ENCODE measurements around the gene RASSF4. TPM values are rescaled to one million over a fixed set of nuclear protein-coding genes. Genes with fewer than 3 reads are reported as not detected.

Gene RASSF4
- total and polyA plus RNA-seq, 3 donors from 2014 or later: 28.2 to 68.1 (median 53.1) TPM

DNA sequence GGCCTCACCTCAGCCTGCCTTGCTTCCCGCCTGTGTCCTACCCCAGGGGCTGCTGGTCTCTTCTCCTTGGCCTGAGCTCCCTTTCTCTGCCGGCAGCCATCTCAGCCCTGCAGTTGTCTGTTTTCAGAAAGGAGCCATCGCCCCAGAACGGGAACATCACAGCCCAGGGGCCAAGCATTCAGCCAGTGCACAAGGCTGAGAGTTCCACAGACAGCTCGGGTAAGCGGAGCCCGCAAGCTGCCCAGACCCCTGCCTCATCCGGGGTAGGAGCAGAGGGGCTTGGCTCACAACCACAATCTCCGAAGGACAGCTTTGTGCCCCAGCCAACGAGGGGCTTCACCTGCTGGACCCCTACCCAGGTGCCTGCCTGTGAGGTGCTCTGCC is 24.3 kb downstream of the RASSF4 start:
- Histone ChIP-seq H3K4me1 (peaks cover 70% of the 10 kb centered on the region), H3K4me3 (no peak overlapping the region), H3K36me3 (ENCODE audit: low read depth, missing control alignments) (no peaks in the 10 kb centered on the region), H3K27me3 (no peaks in the 10 kb centered on the region), H3K27ac (peak overlapping the region; percentile 66 to 73), H3K9me3 (no peaks in the 10 kb centered on the region)
- intact Hi-C loops (cut with DNase I; ENCODE audit: low total_unique reads): no loop called here
- no peak for DNase-seq
- TF ChIP-seq, protein P1, sequence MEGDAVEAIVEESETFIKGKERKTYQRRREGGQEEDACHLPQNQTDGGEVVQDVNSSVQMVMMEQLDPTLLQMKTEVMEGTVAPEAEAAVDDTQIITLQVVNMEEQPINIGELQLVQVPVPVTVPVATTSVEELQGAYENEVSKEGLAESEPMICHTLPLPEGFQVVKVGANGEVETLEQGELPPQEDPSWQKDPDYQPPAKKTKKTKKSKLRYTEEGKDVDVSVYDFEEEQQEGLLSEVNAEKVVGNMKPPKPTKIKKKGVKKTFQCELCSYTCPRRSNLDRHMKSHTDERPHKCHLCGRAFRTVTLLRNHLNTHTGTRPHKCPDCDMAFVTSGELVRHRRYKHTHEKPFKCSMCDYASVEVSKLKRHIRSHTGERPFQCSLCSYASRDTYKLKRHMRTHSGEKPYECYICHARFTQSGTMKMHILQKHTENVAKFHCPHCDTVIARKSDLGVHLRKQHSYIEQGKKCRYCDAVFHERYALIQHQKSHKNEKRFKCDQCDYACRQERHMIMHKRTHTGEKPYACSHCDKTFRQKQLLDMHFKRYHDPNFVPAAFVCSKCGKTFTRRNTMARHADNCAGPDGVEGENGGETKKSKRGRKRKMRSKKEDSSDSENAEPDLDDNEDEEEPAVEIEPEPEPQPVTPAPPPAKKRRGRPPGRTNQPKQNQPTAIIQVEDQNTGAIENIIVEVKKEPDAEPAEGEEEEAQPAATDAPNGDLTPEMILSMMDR (IDR thresholded peaks at IDR 0.05): no peak
- no peak for TF ChIP-seq POLR2A (IDR thresholded peaks at IDR 0.05)
- 91 to 93% methylated on average over 4 to 10 of the region's 10 CpGs for WGBS, 2 donors

DNA sequence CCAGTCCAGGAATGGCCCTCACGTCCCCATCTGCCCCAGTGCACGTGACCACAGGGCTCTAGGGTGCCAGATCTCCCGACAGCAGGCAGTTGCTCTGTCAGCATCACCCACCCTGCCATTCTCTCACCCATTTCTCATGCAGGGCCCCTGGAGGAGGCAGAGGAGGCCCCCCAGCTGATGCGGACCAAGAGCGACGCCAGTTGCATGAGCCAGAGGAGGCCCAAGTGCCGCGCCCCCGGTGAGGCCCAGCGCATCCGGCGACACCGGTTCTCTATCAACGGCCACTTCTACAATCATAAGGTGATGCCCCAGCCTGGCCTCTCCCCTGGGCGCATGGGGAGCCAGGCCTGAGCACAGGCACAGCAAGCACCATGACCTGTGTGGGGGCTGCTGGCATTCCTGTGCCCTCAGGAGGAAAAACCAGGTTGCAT is 25.1 kb downstream of the RASSF4 start:
- Histone ChIP-seq H3K4me3 (no peak overlapping the region), H3K36me3 (ENCODE audit: low read depth, missing control alignments) (no peaks in the 10 kb centered on the region), H3K9me3 (no peaks in the 10 kb centered on the region), H3K27ac (peak overlapping the region; percentile 66 to 73), H3K4me1 (peaks cover 63% of the 10 kb centered on the region), H3K27me3 (no peaks in the 10 kb centered on the region)
- intact Hi-C loops (cut with DNase I; ENCODE audit: low total_unique reads): no loop called here
- 90 to 91% methylated on average over 13 to 15 of the region's 15 CpGs for WGBS, 2 donors
- no peak for DNase-seq
- TF ChIP-seq, protein P1 (IDR thresholded peaks at IDR 0.05): no peak
- TF ChIP-seq POLR2A (IDR thresholded peaks at IDR 0.05): no peak

DNA sequence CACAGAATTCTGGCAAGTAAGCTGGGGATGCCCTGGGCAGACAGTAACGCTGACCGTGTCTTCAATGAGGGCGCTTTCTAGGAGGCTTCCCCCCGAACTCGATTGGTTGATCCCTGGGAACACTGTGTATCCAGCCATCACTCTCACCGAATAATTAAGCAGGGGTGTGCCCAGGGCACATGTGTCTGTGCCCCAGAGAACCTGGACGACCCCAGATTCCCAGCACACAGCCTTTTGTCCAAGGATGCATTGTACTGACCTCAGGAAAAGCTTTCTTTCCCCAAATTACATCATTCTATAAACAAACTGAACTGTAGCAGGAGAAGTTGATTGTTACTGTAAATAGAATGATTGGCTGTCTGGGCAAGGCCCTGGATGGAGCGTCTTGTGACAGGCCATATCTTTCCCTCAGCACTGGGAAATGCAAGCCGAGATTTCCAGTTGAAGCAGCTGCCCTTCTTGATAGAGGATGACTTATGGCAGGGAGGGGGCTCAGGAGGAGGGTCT is 25.6 kb downstream of the RASSF4 start:
- 69 to 72% methylated on average over 9 of the region's 9 CpGs for WGBS, 2 donors
- no peaks in the 10 kb centered on the region for H3K9me3 ChIP-seq
- H3K27ac ChIP-seq: peak overlapping the region; percentile 52 to 73
- H3K4me1 ChIP-seq: peaks cover 63% of the 10 kb centered on the region
- no peak overlapping the region for H3K4me3 ChIP-seq
- TF ChIP-seq, protein P1 (IDR thresholded peaks at IDR 0.05): no peak
- TF ChIP-seq POLR2A (IDR thresholded peaks at IDR 0.05): no peak
- no peak for DNase-seq
- H3K27me3 ChIP-seq: no peaks in the 10 kb centered on the region
- intact Hi-C loops (cut with DNase I; ENCODE audit: low total_unique reads): no loop called here
- H3K36me3 ChIP-seq (ENCODE audit: low read depth, missing control alignments): no peaks in the 10 kb centered on the region

DNA sequence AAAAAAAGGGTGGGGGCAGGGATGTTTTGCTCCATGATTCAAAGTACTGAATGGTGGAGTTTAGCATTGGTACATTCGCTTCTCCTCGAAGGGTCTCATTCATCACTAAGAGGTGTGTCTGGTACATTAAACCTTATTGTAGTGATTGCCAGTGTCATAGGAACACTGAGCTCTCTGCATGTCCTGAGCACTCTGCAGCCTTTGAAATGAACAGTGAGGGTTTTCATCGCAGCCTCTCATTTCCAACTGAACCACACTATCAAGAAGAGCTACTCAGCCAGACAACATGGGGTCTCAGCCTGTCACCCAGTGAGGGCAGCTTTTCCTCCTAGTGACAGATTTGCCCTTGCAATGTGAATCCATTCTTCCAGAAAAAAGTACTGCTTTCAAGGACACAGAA is 26.6 kb downstream of the RASSF4 start:
- WGBS, 2 donors: 58 to 64% methylated on average over 3 of the region's 3 CpGs
- no peak for TF ChIP-seq POLR2A (IDR thresholded peaks at IDR 0.05)
- TF ChIP-seq, protein P1 (IDR thresholded peaks at IDR 0.05): no peak
- no peak for DNase-seq

DNA sequence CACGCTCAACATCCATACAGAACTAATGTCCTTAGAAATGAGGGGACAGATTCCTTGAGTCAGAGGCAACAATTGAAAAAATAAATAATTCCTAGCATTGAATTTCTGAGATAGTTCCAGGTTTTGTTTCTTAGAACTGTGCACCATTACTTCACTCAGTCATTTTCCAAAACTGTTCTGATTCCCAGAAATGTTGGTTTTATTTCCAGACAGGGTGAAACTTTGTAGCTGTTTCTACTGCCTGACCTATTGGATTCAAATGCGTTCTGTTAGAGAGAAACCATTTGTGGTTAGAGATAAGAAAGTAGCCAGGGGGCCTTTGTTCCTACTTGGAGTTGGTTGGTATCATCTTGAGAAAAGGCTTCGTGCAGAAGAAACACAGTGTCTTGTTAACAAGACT is 27.1 kb downstream of the RASSF4 start:
- H3K27ac ChIP-seq: peak overlapping the region; percentile 52 to 73
- no peaks in the 10 kb centered on the region for H3K36me3 ChIP-seq (ENCODE audit: low read depth, missing control alignments)
- no peaks in the 10 kb centered on the region for H3K27me3 ChIP-seq
- H3K4me1 ChIP-seq: peaks cover 61% of the 10 kb centered on the region
- intact Hi-C loops (cut with DNase I; ENCODE audit: low total_unique reads): no loop called here
- no peak overlapping the region for H3K4me3 ChIP-seq
- 31 to 36% methylated on average over 3 of the region's 3 CpGs for WGBS, 2 donors
- no peak for TF ChIP-seq POLR2A (IDR thresholded peaks at IDR 0.05)
- TF ChIP-seq, protein P1 (IDR thresholded peaks at IDR 0.05): no peak
- peak; percentile 65 for DNase-seq
- no peaks in the 10 kb centered on the region for H3K9me3 ChIP-seq

More for the DNA sequence above, 26.6 kb downstream of the RASSF4 start:
- H3K4me3 ChIP-seq: no peak overlapping the region
- peak overlapping the region; percentile 52 to 73 for H3K27ac ChIP-seq
- intact Hi-C loops (cut with DNase I; ENCODE audit: low total_unique reads): no loop called here
- no peaks in the 10 kb centered on the region for H3K9me3 ChIP-seq
- no peaks in the 10 kb centered on the region for H3K27me3 ChIP-seq
- H3K36me3 ChIP-seq (ENCODE audit: low read depth, missing control alignments): no peaks in the 10 kb centered on the region
- peaks cover 61% of the 10 kb centered on the region for H3K4me1 ChIP-seq
